Neural progenitor cell (in vitro differentiated cells): Measurements from ENCODE around the gene SIRT7.

ENCODE experiments used
- CTCF ChIP-seq: fragments of 200-600 bp; sonication (generic); IDR thresholded peaks from 2 replicates; pipeline ENCODE4 v1.5.1; 2017; ENCODE audit warnings: antibody characterized with exemption, mild to moderate bottlenecking
- EZH2phosphoT487 ChIP-seq: fragments of 200-600 bp; sonication (generic); IDR thresholded peaks from 2 replicates; pipeline ENCODE4 v1.6.1; 2017; ENCODE audit warnings: antibody characterized with exemption

- TF ChIP-seq EZH2phosphoT487 (no peak), CTCF (no peak)
Observed at GRCh38 chr17:81903896-81904599, 13.9 kb downstream of the SIRT7 start.
